Thyroid gland (tissue), 4 donors: ENCODE data around the gene CHST11. TPM values are rescaled to one million over a fixed set of nuclear protein-coding genes. Genes with fewer than 3 reads are reported as not detected.

Experiments used
- DNase-seq, 2 donors: peaks; one replicate each; pipeline ENCODE4 v3.0.0-alpha.2; 2019
- H3K27ac ChIP-seq, 3 donors: fragments of 200-600 bp; sonication (generic); 1 replicate in 2 of 3; 2 replicates in 1 of 3; pipeline ENCODE4 v1.5.1; 2016 to 2019; ENCODE audit warnings: mild to moderate bottlenecking in 1 of 3, moderate library complexity in 1 of 3
- H3K27me3 ChIP-seq: fragments of 200-600 bp; sonication (generic); one replicate; pipeline ENCODE4 v1.5.1; 2019
- H3K36me3 ChIP-seq, 2 donors: fragments of 200-600 bp; sonication (generic); one replicate each; pipeline ENCODE4 v1.5.1; 2016 to 2019
- H3K4me1 ChIP-seq, 2 donors: fragments of 200-600 bp; sonication (generic); one replicate each; pipeline ENCODE4 v1.5.1; 2017 to 2019
- H3K4me3 ChIP-seq, 3 donors: fragments of 200-600 bp; sonication (generic); replicated peaks in 1 of 3; 1 replicate in 2 of 3; 2 replicates in 1 of 3; pipeline ENCODE4 v1.5.1; 2016; ENCODE audit warnings: mild to moderate bottlenecking in 1 of 3
- H3K9me3 ChIP-seq: fragments of 200-600 bp; sonication (generic); one replicate; pipeline ENCODE4 v1.5.1; 2017
- POLR2A ChIP-seq, 2 donors: fragments of 450-650 bp; IDR thresholded peaks; one replicate each; pipeline ENCODE4 v1.6.1; 2017; ENCODE audit warnings: antibody characterized with exemption in 2 of 2, mild to moderate bottlenecking in 2 of 2, moderate library complexity in 1 of 2
- WGBS, 2 donors: methylation state at CpG; one replicate each; pipeline ENCODE4 v1.1.5; 2017; 5-methylcytosine and 5-hydroxymethylcytosine counted together
- intact Hi-C: fragments of 100-400 bp; cut with DNase I; formaldehyde crosslinking; loops from one replicate; pipeline ENCODE4 v1.15.1; 2023
- total RNA-seq, 4 donors: library from RNA; depleted of rRNA; stranded (reverse); fragments of >200 nt; gene quantifications; one replicate each; pipeline ENCODE4 v1.2.3, GENCODE V29; 2016
- TF ChIP-seq, protein P1 (sequence below), 6 experiments: fragments of 200-600 bp in 3 of 6; fragments of 450-650 bp in 3 of 6; sonication (generic) in 3 of 6; IDR thresholded peaks; one replicate each; pipeline ENCODE4 v1.5.1; 2016 to 2019; ENCODE audit warnings: antibody characterized with exemption in 6 of 6, mild to moderate bottlenecking in 2 of 6, inconsistent platforms in 1 of 6, moderate library complexity in 1 of 6

CHST11 gene
- total RNA-seq, 4 donors from 2014 or later, result 6.9 to 11.6 (median 8.0) TPM

DNA sequence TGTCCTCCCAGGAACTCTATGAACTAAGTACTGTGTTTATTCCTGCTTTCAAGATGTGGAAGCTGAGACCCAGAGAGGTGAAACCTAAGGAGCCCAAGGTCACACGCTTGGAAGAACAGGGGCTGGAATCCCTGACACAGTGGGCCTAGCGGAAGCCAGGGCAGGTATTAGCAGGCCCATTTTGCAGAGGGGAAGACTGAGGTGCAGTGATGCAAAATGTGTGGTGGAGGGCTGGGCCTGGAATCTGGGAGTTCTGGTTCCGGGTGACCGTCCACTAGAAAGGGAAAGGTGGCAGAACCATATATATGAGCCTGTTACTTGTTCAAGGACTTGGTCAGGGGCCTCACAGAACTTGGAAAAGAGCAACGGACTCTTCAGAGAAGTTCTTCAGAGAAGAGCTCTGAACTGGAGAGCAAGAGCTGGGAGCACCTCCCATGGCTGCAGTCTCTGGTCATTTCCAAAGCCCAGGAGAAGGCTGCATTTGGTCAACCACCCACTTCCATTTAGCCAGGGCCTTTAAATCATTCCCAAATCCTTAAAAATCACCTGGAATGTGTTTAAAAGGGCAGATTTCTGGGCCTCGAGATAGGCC is 119.5 kb downstream of the CHST11 start:
- no peak overlapping the region for H3K4me3 ChIP-seq
- H3K36me3 ChIP-seq, result no peaks in the 10 kb centered on the region
- intact Hi-C loops, result no loop called here
- TF ChIP-seq, protein P1, sequence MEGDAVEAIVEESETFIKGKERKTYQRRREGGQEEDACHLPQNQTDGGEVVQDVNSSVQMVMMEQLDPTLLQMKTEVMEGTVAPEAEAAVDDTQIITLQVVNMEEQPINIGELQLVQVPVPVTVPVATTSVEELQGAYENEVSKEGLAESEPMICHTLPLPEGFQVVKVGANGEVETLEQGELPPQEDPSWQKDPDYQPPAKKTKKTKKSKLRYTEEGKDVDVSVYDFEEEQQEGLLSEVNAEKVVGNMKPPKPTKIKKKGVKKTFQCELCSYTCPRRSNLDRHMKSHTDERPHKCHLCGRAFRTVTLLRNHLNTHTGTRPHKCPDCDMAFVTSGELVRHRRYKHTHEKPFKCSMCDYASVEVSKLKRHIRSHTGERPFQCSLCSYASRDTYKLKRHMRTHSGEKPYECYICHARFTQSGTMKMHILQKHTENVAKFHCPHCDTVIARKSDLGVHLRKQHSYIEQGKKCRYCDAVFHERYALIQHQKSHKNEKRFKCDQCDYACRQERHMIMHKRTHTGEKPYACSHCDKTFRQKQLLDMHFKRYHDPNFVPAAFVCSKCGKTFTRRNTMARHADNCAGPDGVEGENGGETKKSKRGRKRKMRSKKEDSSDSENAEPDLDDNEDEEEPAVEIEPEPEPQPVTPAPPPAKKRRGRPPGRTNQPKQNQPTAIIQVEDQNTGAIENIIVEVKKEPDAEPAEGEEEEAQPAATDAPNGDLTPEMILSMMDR (IDR thresholded peaks at IDR 0.05), result no peak
- TF ChIP-seq POLR2A (IDR thresholded peaks at IDR 0.05), result no peak
- H3K27ac ChIP-seq, result no peak overlapping the region
- 93 to 97% methylated on average over 6 of the region's 6 CpGs for WGBS, 2 donors
- DNase-seq, result no peak
- H3K9me3 ChIP-seq, result no peaks in the 10 kb centered on the region
- no peaks in the 10 kb centered on the region for H3K27me3 ChIP-seq
- peaks cover 0 to 4% of the 10 kb centered on the region in 2 donors for H3K4me1 ChIP-seq

DNA sequence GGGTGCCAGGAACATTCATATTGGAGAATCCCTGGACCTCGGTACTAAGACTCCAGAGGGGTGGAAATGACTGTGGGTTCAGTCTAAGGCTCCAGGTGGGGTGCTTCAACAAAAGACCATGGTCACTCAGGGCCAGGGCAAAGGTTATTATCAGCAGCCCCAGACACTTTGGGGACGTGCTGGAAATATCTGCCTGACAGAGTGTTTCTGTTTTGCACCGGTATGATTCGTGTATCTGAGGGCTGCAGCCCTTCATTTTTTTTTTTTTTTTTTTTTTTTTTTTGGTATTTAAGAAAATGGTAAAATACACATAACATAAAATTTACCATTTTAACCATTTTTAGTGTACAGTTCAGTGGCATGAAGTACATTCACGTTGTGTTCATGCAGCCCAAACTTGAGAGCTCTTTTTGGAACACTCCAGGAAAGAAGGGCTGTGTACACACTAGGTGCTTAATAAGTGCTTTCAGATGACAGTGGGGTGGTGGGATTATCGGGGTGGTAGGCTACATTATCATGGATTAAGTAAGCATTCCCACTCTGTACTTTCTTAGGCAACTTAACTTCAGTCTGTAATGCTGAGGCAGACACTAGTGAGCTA is 120.3 kb downstream of the CHST11 start:
- TF ChIP-seq, protein P1 (IDR thresholded peaks at IDR 0.05), result no peak
- no peak for TF ChIP-seq POLR2A (IDR thresholded peaks at IDR 0.05)
- Histone ChIP-seq H3K9me3 (no peaks in the 10 kb centered on the region), H3K27ac (no peak overlapping the region), H3K4me1 (peaks cover 0 to 4% of the 10 kb centered on the region in 2 donors), H3K4me3 (no peak overlapping the region), H3K27me3 (no peaks in the 10 kb centered on the region), H3K36me3 (no peaks in the 10 kb centered on the region)
- no peak for DNase-seq
- WGBS, 2 donors, result 76 to 85% methylated on average over 6 of the region's 6 CpGs
- intact Hi-C loops, result no loop called here

DNA sequence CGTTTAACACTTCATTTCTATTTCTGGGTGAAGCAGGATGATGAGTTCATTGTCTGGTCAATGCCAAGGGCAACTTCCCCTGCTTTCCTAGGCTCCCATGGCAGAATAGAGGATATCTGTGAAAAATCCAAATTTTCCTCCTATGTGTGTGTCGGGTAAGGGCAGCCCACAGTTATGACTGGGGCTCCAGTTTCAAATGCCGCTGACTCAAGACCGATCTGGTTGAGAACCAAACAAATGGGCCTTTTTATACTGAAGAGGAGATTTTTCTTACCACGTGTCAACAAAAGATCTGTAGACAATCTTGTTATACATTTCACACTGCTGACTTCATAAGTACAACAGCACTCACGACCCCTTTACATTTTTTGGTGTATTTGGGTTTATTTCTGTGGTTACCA is 120.8 kb downstream of the CHST11 start:
- Histone ChIP-seq H3K27ac (no peak overlapping the region), H3K9me3 (no peaks in the 10 kb centered on the region), H3K4me1 (peaks cover 0 to 4% of the 10 kb centered on the region in 2 donors), H3K27me3 (no peaks in the 10 kb centered on the region), H3K4me3 (no peak overlapping the region), H3K36me3 (no peaks in the 10 kb centered on the region)
- DNase-seq, result no peak
- TF ChIP-seq, protein P1 (IDR thresholded peaks at IDR 0.05), result no peak
- TF ChIP-seq POLR2A (IDR thresholded peaks at IDR 0.05), result no peak
- 83 to 93% methylated on average over 6 of the region's 6 CpGs for WGBS, 2 donors
- intact Hi-C loops, result no loop called here

DNA sequence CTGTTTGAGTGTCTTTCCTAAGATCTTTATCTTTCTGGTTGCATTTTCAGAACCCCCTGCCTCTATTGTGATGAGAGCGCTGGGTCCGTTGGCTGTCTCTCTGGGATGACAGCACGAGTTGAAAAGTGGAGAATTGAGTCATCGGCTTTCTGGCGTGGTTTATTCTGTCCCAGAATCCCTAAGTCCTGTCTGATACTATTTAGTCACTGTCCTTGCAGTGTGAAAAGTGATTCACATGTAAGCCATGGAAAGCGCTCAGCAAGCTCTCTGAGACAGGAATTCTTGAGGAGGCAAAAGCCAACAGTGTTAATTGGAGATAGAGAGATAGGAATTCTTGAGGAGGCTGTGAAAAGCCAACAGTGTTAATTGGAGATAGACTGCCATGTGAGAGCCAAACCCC is 121.7 kb downstream of the CHST11 start:
- Histone ChIP-seq H3K36me3 (no peaks in the 10 kb centered on the region), H3K9me3 (no peaks in the 10 kb centered on the region), H3K4me1 (peaks cover 0 to 4% of the 10 kb centered on the region in 2 donors), H3K27me3 (no peaks in the 10 kb centered on the region), H3K4me3 (no peak overlapping the region), H3K27ac (no peak overlapping the region)
- WGBS, 2 donors, result 81 to 84% methylated on average over 6 of the region's 6 CpGs
- intact Hi-C loops, result no loop called here
- TF ChIP-seq, protein P1 (IDR thresholded peaks at IDR 0.05), result no peak
- no peak for TF ChIP-seq POLR2A (IDR thresholded peaks at IDR 0.05)
- DNase-seq, result no peak

DNA sequence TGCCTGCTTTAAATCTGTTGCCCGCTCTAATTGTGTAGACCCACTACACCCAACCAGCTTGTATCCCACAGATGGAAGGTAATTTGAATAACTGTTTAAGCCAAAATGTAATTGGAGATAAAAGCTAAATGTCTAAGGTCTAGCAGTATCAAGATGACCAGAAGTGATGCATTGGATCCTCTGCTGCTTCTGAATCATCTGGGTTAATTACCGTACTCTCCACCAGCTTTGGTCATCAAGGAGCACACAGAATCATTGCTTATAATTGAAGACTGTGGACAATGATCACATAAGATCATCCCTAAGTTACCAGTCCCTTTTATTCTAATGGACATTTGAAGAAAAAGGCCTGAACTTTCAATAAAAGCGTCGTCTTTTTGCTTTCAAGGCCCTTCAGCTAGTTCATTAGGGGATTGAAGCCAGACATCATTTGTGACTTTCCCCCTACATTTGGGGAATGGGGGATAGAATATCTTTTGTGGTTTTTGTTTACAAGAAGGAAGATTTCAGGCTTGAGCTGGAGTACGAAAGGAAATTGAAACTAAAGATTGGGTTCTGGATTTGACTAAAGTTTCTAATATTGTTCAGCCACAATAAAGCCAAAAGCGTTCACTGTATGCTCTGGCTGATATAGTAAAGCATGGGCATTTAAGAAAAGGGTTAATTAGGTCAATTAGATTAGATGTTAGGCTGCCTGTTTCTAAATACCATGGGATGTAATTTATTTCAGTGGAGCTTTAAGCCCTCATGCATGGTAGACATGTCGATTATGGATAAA is 123.2 kb downstream of the CHST11 start:
- TF ChIP-seq, protein P1 (IDR thresholded peaks at IDR 0.05), result no peak
- no peak for TF ChIP-seq POLR2A (IDR thresholded peaks at IDR 0.05)
- intact Hi-C loops, result no loop called here

More for the DNA sequence above, 123.2 kb downstream of the CHST11 start:
- 74% methylated on average over 7 of the region's 7 CpGs for WGBS, 2 donors
- no peak overlapping the region for H3K4me3 ChIP-seq
- no peak overlapping the region for H3K27ac ChIP-seq
- no peaks in the 10 kb centered on the region for H3K9me3 ChIP-seq
- no peaks in the 10 kb centered on the region for H3K27me3 ChIP-seq
- H3K4me1 ChIP-seq, result peaks cover 0 to 4% of the 10 kb centered on the region in 2 donors
- no peak for DNase-seq
- H3K36me3 ChIP-seq, result no peaks in the 10 kb centered on the region
